ENCODE measurements around the gene FHIP1A. TPM values are rescaled to one million over a fixed set of nuclear protein-coding genes. Genes with fewer than 3 reads are reported as not detected.
A peak's percentile ranks its signal among the peaks of the same experiment; 100 is the strongest.

Gene FHIP1A
- total RNA-seq, 2 donors from 2014 or later: 18.9 to 29.2 TPM

GRCh38 chr4:151407018-151407417, 2.0 kb upstream of the FHIP1A start:
- Mint-ChIP-seq H3K4me1 (peaks cover 24% of the 10 kb centered on the region), H3K36me3 (ENCODE audit: low read depth) (no peaks in the 10 kb centered on the region), H3K4me3 (no peak overlapping the region), H3K27me3 (ENCODE audit: insufficient read depth) (no peaks in the 10 kb centered on the region), H3K9me3 (no peaks in the 10 kb centered on the region), H3K27ac (no peak overlapping the region)
- peaks cover 18% of the 10 kb centered on the region for H3K27me3 ChIP-seq (ENCODE audit: control insufficient read depth, insufficient read depth, low read length, poor library complexity, severe bottlenecking)
- no peak for TF ChIP-seq CTCF (conservative IDR thresholded peaks at IDR 0.05)
- no peak for DNase-seq
- no peak overlapping the region for H3K27ac ChIP-seq (ENCODE audit: low read depth, low read length)
- WGBS, 2 experiments (ENCODE audit: insufficient coverage in 1 of 2, insufficient read length in 1 of 2): 95 to 100% methylated on average over 2 to 4 of the region's 4 CpGs
- H3K9me3 ChIP-seq (ENCODE audit: control insufficient read depth, low read length): no peaks in the 10 kb centered on the region
- no peak overlapping the region for H3K4me3 ChIP-seq (ENCODE audit: low read length)
- no peaks in the 10 kb centered on the region for H3K36me3 ChIP-seq (ENCODE audit: control insufficient read depth, insufficient read depth, low read length)
- H3K4me1 ChIP-seq (ENCODE audit: control insufficient read depth, insufficient read depth, low read length): no peaks in the 10 kb centered on the region
- no peak overlapping the region for H3K9ac ChIP-seq (ENCODE audit: extremely low read depth, low read length, poor library complexity, severe bottlenecking)

GRCh38 chr4:151407466-151408379, 1.3 kb upstream of the FHIP1A start:
- WGBS, 2 experiments (ENCODE audit: insufficient coverage in 1 of 2, insufficient read length in 1 of 2): 40 to 63% methylated on average over 8 to 29 of the region's 29 CpGs
- Mint-ChIP-seq H3K27ac (peak overlapping the region; percentile 99), H3K4me1 (peaks cover 21% of the 10 kb centered on the region), H3K36me3 (ENCODE audit: low read depth) (no peaks in the 10 kb centered on the region), H3K27me3 (ENCODE audit: insufficient read depth) (no peaks in the 10 kb centered on the region), H3K4me3 (peak overlapping the region; percentile 96), H3K9me3 (no peaks in the 10 kb centered on the region)
- Histone ChIP-seq H3K36me3 (ENCODE audit: control insufficient read depth, insufficient read depth, low read length) (no peaks in the 10 kb centered on the region), H3K9ac (ENCODE audit: extremely low read depth, low read length, poor library complexity, severe bottlenecking) (peak overlapping the region; percentile 80), H3K4me3 (ENCODE audit: low read length) (peak overlapping the region; percentile 86), H3K27me3 (ENCODE audit: control insufficient read depth, insufficient read depth, low read length, poor library complexity, severe bottlenecking) (peaks cover 18% of the 10 kb centered on the region), H3K4me1 (ENCODE audit: control insufficient read depth, insufficient read depth, low read length) (no peaks in the 10 kb centered on the region), H3K27ac (ENCODE audit: low read depth, low read length) (no peak overlapping the region), H3K9me3 (ENCODE audit: control insufficient read depth, low read length) (no peaks in the 10 kb centered on the region)
- peak; percentile 75 for DNase-seq
- no peak for TF ChIP-seq CTCF (conservative IDR thresholded peaks at IDR 0.05)

GRCh38 chr4:151408380-151408629, 671 bp upstream of the FHIP1A start:
- no peak for TF ChIP-seq CTCF (conservative IDR thresholded peaks at IDR 0.05)
- DNase-seq: no peak
- peaks cover 21% of the 10 kb centered on the region for H3K4me1 Mint-ChIP-seq
- Histone ChIP-seq H3K4me1 (ENCODE audit: control insufficient read depth, insufficient read depth, low read length) (no peaks in the 10 kb centered on the region), H3K4me3 (ENCODE audit: low read length) (peak overlapping the region; percentile 86), H3K27ac (ENCODE audit: low read depth, low read length) (no peak overlapping the region), H3K9ac (ENCODE audit: extremely low read depth, low read length, poor library complexity, severe bottlenecking) (peak overlapping the region; percentile 80), H3K27me3 (ENCODE audit: control insufficient read depth, insufficient read depth, low read length, poor library complexity, severe bottlenecking) (peaks cover 18% of the 10 kb centered on the region), H3K36me3 (ENCODE audit: control insufficient read depth, insufficient read depth, low read length) (no peaks in the 10 kb centered on the region), H3K9me3 (ENCODE audit: control insufficient read depth, low read length) (no peaks in the 10 kb centered on the region)
- no peaks in the 10 kb centered on the region for H3K9me3 Mint-ChIP-seq
- no peaks in the 10 kb centered on the region for H3K27me3 Mint-ChIP-seq (ENCODE audit: insufficient read depth)
- WGBS, 2 experiments (ENCODE audit: insufficient coverage in 1 of 2, insufficient read length in 1 of 2): 5 to 7% methylated on average over 3 to 8 of the region's 8 CpGs
- H3K27ac Mint-ChIP-seq: peak overlapping the region; percentile 99
- peak overlapping the region; percentile 96 for H3K4me3 Mint-ChIP-seq
- no peaks in the 10 kb centered on the region for H3K36me3 Mint-ChIP-seq (ENCODE audit: low read depth)
